GM21423 (cell line): ENCODE results near the gene PDCD2L.
A peak's percentile ranks its signal among the peaks of the same experiment; 100 is the strongest.
"Not testable (repeated sequence)": the region's sequence is repeated elsewhere in the genome, so short reads cannot be mapped to it uniquely, and the experiment has no call there.

Source experiments
- ATAC-seq: cut with Tn5 transposase; IDR thresholded peaks from one replicate; pipeline ENCODE4 v1.9.1; 2021; ENCODE audit warnings: mild to moderate bottlenecking, moderate library complexity; ENCODE audit not compliant: unreplicated experiment

Gene PDCD2L, protein sequence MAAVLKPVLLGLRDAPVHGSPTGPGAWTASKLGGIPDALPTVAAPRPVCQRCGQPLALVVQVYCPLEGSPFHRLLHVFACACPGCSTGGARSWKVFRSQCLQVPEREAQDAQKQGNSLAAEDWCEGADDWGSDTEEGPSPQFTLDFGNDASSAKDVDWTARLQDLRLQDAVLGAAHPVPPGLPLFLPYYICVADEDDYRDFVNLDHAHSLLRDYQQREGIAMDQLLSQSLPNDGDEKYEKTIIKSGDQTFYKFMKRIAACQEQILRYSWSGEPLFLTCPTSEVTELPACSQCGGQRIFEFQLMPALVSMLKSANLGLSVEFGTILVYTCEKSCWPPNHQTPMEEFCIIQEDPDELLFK

DNA sequence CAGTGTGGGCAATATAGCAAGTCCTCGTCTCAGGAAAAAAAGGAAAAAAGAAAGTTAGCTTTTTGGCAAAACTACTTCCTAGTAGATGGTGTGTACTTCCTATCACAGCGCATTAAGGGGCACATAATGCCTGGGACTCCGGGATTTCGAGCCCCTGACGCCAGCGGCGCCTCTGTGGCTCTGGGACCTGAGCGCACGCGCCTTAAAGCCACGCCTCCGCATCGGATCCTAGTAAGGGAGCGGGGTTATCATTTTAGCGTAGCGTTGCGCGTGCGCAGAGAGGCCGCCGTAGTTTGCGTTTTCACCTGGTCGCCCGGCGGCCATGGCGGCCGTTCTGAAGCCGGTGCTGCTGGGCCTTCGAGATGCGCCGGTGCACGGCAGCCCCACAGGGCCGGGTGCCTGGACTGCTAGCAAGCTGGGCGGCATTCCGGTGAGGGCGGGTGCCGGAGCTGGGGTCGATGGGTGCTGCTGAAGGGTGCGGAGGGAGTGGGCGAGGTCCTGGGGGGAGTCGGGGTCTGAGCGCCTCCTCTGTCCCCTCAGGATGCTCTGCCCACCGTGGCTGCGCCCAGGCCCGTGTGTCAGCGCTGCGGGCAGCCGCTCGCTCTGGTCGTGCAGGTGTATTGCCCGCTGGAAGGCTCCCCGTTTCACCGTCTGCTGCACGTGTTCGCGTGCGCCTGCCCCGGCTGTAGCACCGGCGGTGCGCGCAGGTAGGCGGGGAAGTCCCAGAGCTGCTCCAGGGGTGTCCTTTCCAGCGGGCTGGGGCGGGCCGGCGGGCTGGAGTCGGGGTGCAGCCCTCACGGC is at the start of gene PDCD2L:
Gene PDCD2L, plus strand, starts transcription at position 291 of the 801 bp plus-strand sequence. Its CDS starts 32 bp downstream, at position 323.
- ATAC-seq, result peak; percentile 86

DNA sequence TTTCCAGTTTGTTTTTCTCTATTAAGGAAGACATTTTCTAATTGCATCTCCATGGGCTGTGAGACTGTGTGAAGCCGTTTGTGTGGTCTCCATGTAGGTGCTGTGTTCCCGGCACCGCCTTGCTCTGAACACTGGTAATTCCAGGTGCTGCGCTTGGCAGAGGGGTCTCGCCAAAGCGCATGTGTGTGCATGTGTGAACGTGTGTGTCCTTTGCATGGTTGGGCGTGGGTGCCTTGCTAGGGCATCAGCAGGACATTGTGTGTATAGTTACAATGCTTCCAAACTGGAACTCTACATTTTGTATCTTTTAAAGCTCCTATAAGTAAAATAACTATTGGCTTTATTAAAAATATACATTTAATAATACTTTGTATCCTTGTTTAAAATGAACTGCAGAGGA is 49.0 kb upstream of the PDCD2L start:
- ATAC-seq, result no peak

DNA sequence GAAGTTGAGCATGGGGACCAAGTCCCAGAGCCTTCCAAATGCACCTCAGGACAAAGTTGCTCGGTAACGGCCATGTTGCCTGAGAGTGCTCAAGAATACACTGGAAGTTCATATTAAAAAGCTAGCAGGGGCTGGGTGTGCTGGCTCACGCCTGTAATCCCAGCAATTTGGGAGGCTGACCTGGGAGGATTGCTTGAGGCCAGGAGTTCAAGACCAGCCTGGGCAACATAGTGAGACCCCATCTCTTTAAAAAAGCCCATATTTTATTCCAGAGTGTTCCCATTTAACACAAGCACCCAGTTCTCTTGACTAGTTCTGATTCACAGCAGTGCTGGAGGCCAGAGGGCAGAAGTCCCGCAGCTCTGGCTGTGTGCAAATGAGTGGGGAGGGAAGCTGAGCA is 47.3 kb upstream of the PDCD2L start:
- no peak for ATAC-seq

DNA sequence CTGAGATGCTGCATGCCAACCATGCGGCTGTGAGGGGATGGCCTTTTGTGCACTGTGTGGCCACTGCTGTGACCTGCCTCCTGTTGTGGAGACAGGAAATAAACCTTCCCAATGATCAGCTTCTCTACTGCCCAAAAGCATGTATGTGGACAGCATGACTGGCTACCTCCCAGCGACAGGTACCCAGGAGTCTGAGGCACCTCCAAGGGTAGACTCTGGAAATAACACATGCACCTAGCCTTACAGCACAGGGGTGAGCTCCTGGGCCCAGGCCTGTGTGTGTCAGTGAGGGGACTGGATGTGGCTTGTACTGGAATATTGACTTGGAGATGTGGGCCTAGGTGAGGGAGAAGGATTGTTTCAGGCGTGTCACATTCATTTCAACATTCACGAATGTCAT is 46.8 kb upstream of the PDCD2L start:
- ATAC-seq, result no peak

DNA sequence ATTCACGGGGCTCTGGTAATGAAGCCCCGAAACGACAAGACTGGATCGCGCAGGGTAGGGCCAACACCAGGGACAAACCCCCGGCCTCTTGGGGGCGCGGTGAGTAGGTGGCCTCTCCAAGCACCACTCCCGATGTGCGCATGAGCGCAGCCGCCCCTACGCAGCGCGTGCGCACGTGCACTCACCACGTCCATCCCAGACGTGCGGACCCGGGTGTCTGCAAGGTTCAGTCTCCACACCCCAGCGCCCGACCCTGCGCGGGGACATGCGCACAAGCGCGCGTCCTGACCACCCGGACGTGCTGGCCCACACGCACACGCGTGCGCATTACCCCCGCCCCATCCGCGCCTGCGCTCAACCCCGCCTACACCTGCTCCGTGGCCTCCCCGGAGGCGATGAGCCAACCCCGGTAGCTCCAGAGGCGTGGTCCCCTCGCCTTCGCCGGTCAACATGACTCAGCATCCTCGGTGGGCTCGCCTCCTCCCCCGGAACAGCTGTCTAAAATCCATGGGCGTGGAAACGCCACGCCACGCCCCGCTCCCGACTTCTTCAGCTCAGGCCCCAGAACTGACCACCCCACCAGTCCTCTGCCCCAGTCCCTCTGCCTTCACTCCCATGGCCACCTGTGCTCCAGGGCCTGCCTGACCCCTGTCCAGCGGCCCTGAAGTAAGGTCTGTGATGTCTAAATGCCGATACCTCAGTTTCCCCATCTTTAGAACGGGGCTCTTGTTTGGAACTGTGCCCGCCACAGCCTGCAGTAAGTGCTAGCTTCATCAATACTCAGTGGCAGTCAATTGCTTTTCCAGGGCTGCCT is 44.9 kb upstream of the PDCD2L start:
- ATAC-seq, result peak; percentile 88

DNA sequence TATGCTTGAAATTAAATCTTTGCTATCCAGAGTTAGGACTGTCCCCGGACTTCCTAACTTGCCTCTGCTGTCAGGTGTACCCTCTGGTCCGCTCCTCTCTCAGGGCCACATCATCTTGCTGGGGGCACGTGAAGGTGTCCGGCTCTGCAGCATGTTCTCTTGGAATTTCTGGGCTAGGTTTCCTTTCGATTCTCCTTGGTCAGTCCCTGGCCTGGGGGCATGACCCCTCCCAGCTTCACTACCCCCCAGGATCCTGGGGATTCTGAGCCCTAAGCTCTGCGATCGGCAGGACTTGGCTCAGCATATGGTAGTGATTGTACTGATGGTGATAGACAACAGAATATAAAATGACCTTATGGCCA is 44.3 kb upstream of the PDCD2L start:
- ATAC-seq, result no peak

DNA sequence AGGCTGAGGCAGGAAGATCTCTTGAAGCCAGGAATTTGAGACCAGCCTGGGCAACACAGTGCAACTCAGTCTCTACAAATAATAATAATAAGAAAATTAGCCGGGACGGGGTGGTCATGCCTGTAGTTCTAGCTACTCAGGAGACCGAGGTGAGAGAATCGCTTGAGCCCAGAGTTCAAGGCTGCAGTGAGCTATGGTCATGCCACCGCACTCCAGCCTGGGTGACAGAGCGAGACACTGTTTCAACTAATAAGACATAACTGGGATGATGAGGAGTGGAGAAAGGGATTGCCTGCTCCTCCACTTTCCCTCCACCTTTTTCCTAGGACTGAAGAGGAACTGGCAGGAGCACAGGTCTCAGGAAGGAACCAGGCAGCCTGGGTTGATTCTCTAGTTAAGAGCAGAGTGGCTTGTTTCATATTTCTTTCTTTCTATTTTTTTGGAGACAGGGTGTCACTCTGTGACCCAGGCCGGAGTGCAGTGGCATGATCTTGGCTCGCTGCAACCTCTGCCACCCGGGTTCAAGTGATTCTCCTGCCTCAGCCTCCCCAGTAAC is 43.8 kb upstream of the PDCD2L start:
- ATAC-seq, result no peak

DNA sequence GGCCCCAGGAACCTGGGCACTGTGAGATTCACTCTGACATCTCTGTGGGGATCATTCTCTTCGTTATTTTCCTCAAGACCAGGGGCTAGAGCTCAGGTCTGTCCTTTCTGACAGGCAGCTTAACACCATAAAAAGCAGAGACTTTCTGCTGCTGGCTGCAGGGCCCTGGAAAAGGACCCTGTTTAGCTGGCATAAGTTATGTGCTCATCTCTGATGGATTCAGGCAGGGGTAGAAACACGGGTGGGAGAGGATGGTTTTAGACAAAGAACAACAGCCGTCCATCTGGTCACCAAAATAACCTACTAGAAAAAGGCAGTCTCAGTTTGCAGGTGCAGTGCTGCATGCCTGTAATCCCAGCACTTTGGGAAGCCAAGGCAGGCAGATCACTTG is 41.5 kb upstream of the PDCD2L start:
- ATAC-seq, result no peak

DNA sequence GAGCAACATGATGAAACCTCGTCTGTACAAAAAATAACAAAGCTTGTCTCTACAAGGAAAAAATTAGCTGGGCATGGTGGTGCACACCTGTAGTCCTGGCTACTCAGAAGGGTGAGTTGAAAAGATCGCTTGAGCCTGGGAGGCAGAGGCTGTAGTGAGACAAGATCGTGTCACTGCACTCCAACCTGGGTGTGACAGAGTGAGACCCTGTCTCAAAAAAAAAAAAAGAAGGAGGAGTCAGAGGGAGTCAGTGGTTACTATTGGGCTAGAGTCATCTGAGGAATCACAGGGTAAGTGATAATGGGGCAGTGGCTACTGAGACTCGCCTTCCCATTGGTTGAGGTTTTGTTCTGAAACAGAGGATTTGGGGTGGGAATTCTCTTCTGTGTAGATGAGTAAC is 41.1 kb upstream of the PDCD2L start:
- ATAC-seq, result no peak

DNA sequence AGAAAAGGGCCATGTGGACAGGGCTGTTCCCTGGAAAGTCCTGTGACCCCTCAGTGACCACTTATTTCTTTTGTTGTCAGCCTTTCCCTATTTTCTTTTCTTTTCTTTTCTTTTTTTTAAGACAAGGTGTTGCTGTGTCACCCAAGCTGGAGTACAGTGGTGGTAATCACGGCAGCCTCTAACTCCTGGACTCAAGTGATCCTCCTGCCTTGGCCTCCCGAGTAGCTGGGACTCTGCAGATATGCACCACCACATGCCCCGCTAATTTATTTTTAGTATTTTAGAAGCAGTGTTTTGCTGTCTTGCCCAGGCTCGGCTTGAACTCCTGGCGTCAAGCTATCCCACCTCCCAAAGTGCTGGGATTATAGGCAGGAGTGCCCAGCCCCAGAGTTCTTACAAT is 40.3 kb upstream of the PDCD2L start:
- no peak for ATAC-seq

DNA sequence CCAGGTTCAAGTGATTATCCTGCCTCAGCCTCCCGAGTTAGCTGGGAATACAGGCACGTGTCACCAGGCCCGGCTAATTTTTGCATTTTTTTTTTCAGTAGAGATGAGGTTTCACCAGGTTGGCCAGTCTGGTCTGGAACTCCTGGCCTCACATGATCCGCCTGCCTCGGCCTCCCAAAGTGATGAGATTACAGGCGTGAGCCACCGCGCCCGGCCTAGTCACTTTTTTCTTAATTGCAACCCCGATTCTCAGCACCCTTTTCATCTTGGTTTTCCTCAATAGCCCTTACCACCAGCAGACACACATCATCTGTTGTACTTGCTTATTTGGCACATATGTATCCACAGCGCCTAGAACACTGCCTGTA is 39.8 kb upstream of the PDCD2L start:
- no peak for ATAC-seq

DNA sequence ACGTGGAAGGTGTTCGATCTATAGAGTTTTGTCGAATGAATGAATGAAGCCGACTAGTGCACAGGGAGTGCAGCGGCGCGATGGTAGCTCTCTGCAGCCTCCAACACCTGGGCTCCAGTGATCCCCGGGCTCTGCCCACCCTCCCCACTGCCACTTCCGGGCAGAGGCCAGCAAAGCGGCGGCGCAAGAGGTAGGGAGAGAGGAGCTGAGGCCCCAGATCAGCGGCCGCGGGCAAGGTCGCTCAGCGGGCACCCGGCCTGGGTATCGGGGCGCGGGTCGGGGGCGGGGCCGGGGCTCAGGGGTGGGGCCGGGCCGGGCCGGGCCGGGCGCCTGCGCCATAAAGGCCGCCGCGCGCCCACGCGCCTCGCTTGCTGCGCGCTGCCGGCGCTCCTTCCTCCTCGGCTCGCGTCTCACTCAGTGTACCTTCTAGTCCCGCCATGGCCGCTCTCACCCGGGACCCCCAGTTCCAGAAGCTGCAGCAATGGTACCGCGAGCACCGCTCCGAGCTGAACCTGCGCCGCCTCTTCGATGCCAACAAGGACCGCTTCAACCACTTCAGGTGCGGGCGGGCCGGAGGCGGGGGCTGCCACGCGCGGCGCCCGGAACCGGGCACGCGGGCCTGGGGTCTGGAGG is 39.3 kb upstream of the PDCD2L start, which contains the start of gene GPI:
Gene GPI, plus strand, starts transcription at position 367 of the 633 bp plus-strand sequence. Its CDS starts 71 bp downstream, at position 438.
- peak; percentile 59 for ATAC-seq

DNA sequence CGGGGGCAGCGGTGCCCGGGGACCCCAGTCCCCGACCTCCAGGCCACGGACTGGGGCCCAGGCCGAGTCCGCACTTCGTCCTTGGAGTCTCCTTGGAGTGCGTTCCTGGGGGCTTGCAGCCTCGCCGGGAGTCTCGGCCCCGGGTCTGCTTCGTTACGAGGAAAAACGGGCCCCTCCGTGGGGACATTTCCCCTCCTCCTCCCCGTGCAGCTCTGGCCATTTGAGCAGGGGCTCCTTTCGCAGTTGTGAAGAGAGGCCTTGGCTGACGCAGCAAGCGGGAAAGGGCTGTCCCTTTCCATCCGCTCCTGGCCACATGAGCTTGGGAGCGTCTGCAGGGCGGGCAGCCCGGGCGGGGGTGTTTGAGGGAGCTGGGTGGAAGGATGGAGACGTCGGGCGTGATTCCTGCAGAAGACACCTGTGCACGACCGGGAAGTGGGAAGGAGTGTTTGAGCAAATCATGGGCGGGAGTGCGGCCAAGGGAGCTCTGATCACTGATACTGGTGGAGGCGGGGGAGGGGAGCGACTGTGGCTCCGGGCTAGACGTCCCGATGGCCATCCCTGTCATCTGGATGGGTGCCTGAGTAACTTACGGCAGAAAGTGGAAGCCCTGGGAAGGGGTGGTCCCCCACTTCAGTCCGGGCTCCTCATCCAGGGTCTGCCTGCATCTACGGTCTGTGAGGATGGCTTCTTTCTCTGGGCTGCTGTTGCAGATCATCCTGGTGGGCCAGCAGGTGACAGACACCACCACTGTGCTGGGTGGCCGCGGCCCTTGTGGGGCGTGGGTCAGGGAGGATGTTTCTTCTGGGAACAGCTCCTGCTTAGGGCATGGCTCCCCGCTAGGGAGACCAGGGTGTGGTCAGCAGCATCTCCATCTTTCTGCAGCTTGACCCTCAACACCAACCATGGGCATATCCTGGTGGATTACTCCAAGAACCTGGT is 38.5 kb upstream of the PDCD2L start:
- ATAC-seq, result no peak

DNA sequence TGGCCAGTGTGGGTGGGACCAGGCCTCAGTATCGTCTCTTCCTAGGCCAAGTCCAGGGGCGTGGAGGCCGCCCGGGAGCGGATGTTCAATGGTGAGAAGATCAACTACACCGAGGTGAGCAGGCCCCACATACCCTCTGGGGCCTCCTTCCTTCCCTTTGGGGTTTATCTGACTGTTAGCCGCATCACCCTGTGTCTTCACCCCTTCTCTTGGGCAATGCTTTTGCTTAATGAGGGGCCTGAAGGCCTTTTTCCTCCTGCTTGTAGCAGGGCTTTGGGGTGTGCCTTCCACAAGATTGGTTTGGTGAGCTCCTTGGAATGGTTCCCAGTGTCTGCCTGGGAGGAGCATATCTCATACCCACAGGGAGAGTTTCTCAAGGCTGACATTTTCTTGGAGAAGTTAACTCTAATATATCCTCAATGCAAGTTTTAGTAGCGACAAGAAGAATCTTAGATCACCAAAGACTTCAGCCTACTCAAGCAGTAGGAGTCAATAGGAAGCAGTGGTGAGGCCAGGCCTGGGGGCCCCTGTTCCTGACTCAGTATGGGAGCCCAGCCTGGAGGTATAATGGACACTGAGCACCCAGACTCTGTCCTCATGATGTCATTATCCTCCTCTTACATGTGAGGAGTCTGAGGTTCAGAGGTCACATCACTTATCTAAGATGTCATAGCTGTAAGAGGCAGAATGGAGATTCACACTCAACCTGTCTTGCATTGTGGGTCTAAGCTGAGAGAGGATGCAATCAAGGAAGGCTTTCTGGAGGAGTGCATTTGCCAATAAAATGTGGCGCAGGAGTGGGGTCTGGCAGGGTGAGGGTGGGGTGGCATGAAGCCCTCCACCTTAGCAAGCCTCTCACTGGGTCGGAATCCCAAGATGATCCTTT is 37.2 kb upstream of the PDCD2L start:
- no peak for ATAC-seq

DNA sequence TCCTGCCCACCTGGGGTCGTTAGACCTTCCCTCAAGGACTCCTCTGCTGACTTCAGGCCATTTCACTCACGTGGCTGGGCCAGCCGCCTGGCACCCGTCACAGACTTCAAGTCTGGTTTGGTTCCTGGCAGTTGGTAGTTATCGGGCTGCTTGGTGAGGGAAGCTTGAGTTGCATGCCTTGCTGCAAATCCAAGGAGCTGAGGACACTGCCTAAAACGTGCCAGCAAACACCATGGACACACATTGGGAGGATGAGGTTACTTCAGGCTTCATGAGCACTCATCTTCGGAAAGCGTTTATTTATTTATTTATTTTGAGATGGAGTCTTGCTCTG is 36.6 kb upstream of the PDCD2L start:
- ATAC-seq, result no peak

DNA sequence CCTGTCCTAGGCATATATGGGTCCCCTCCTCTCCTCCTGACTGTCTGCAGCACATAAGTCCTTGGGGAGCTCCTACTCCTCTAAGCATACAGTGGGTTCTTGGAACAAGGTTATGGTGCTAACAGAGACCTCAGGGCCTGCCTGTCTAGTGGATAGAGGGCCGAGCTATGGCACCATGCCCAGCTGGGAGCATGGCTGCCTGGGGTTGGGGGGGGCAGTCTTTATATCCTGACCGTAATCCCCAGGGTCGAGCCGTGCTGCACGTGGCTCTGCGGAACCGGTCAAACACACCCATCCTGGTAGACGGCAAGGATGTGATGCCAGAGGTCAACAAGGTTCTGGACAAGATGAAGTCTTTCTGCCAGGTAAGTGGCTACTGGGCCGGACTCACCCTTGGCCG is 35.9 kb upstream of the PDCD2L start:
- no peak for ATAC-seq

DNA sequence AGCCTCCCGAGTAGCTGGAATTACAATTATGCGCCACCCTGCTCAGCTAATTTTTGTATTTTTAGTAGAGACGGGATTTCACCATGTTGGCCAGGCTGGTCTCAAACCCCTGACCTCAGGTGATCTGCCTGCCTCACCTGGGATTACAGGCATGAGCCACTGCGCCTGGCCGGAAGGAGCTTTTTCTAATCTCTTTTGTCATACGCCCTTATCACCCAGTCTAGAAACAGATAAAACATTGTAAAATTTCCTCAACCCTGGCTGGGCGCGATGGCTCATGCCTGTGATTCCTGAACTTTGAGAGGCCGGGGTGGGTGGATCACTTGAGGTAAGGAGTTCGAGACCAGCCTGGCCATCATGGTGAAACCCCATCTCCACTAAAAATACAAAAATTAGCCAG is 35.0 kb upstream of the PDCD2L start:
- not testable (repeated sequence) for ATAC-seq

DNA sequence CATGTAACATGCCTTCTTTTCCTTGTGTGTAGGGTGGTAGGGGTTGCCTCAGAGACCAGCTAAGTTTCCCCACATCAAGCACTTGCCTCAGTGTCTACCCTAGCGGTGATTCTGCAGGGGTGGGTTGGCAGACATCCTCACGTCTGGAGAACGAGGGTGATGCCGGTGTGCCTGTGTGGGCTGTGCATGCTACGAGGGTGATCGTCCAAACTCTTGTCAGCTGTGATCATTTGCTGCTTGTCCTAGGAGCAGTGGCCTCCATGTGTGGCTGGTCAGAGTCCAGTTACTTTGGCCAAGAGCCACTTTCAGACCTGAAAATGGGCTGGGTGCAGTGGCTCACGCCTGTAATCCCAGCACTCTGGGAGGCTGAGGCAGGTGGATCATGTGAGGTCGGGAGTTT is 34.1 kb upstream of the PDCD2L start:
- no peak for ATAC-seq

DNA sequence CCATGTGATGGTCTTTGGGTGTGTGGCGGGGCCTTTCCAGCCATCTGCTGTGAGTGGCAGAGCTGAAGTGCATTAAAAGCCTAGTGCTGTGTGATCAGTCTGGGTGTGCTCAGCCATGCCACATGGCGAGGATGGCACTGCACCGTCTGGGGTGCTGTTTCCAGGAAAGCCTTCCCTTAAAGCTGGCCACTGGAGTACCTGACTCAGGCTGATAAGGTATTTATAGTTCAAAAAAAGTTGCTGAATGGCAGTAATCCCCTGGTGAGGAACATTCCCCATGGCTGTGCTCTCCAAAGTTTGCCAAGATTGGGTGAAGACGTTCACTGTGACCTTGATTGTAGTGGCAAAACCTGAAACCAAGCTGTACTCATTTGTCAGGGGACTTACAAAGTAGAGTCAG is 33.2 kb upstream of the PDCD2L start:
- no peak for ATAC-seq
